Bladder microvascular endothelial cell (primary cell): ENCODE data around the gene VPS41. TPM values are rescaled to one million over a fixed set of nuclear protein-coding genes. Genes with fewer than 3 reads are reported as not detected.

ENCODE experiments used
- total RNA-seq: library from RNA; depleted of rRNA; stranded (reverse); fragments of >200 nt; gene quantifications from 2 replicates; pipeline ENCODE4 v1.2.3, GENCODE V29; 2014

The VPS41 gene
- 38.4 and 96.4 TPM in 2 replicates for total RNA-seq

DNA sequence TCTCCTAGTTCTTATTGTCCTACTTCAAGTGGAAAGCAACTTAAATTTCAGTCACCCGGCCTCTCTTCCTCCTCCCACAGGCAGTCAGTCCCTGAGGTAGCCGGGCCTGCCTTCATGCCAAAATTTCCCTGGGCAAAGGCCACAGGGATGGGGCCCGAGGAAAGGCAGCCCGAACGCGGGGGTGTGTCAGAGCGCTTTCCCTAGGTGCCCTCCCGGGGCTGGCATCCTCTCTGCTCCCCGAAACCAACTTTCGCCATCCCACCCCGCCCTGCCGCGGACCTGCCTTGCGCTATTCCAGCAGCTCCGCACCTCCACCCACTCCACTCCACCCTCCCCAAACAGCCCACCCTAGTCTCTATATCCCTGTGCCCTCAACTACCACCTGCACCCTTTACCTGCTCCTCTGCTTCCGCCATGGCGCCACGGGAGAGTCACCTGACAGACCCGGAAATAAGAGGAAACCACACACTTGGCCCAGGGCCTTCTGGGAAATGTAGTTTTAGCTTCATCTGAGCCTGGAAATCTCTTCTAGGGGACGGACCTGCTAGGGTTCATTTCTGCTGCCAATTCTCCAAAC lies at the start of gene VPS41:
TSS of gene VPS41 (minus strand) at position 433 of the 577 bp plus-strand sequence. CDS start at position 416, 17 bp downstream.

Other genes starting within 250 kb of the VPS41 start
- not detected in 2 replicates for gene POU6F2, start 68.7 kb upstream of the VPS41 start, total RNA-seq